A673 (cell line): ENCODE data around the gene SGSM1. TPM values are rescaled to one million over a fixed set of nuclear protein-coding genes. Genes with fewer than 3 reads are reported as not detected.

Experiments
- BruUV-seq: library from RNA; stranded (reverse); fragments of 400-500 nt; replicated peaks from 2 replicates; lab custom pipeline; 2021; lab: Mats Ljungman, UMichigan
- CTCF ChIA-PET: fragments of 300-600 bp; sonication (Branson Sonifier 250); formaldehyde crosslinking; loops from one replicate; lab custom pipeline; 2022; ENCODE audit warnings: antibody characterized with exemption; lab: Charles Lee
- POLR2A ChIA-PET: fragments of 300-600 bp; sonication (Branson Sonifier 250); formaldehyde crosslinking; loops from one replicate; lab custom pipeline; 2022; ENCODE audit warnings: antibody characterized with exemption; ENCODE audit not compliant: low non-redundant PET; lab: Charles Lee
- DNase-seq: peaks from one replicate; pipeline ENCODE4 v3.0.0-alpha.2; 2015; ENCODE audit warnings: low spot score
- H3K27ac ChIP-seq: fragments of 200-600 bp; sonication (generic); 2 replicates; pipeline ENCODE4 v1.5.1; 2016; ENCODE audit warnings: mixed run types, low read depth, mild to moderate bottlenecking, mixed read lengths, antibody characterized with exemption, low read length; ENCODE audit not compliant: poor library complexity, severe bottlenecking
- H3K27me3 ChIP-seq: fragments of 200-600 bp; sonication (generic); replicated peaks from 2 replicates; pipeline ENCODE4 v1.6.1; 2017; ENCODE audit warnings: mixed run types, low read depth, mild to moderate bottlenecking, mixed read lengths, antibody characterized with exemption, low read length; ENCODE audit not compliant: insufficient read depth, poor library complexity
- H3K36me3 ChIP-seq: fragments of 200-600 bp; sonication (generic); 2 replicates; pipeline ENCODE4 v1.6.1; 2016; ENCODE audit warnings: mixed run types, mild to moderate bottlenecking, mixed read lengths, antibody characterized with exemption, low read length; ENCODE audit not compliant: insufficient read depth, poor library complexity, severe bottlenecking
- H3K4me1 ChIP-seq: fragments of 200-600 bp; sonication (generic); 2 replicates; pipeline ENCODE4 v1.6.1; 2017; ENCODE audit warnings: mixed run types, mild to moderate bottlenecking, mixed read lengths, antibody characterized with exemption, low read length; ENCODE audit not compliant: insufficient read depth, poor library complexity, severe bottlenecking
- H3K4me3 ChIP-seq: fragments of 200-600 bp; sonication (generic); 2 replicates; pipeline ENCODE4 v1.5.1; 2016; ENCODE audit warnings: low read depth, mixed run types, mild to moderate bottlenecking, mixed read lengths, low read length; ENCODE audit not compliant: poor library complexity, severe bottlenecking
- H3K9me3 ChIP-seq: fragments of 200-600 bp; sonication (generic); 2 replicates; pipeline ENCODE4 v1.6.1; 2016; ENCODE audit warnings: mixed run types, low read depth, mild to moderate bottlenecking, mixed read lengths, antibody characterized with exemption, low read length; ENCODE audit not compliant: poor library complexity, severe bottlenecking
- CTCF ChIP-seq: fragments of 300-800, 200-600 bp; sonication (generic); conservative IDR thresholded peaks from 2 replicates; pipeline ENCODE4 v1.5.1; 2017; ENCODE audit warnings: low read depth, mild to moderate bottlenecking, antibody characterized with exemption, low read length, moderate library complexity, mixed read lengths
- EZH2 ChIP-seq: fragments of 200-600 bp; sonication (generic); IDR thresholded peaks from 2 replicates; pipeline ENCODE4 v1.6.1; 2017; ENCODE audit warnings: borderline replicate concordance, low read depth, mild to moderate bottlenecking, mixed read lengths, antibody characterized with exemption, low read length; ENCODE audit not compliant: poor library complexity, severe bottlenecking
- intact Hi-C: fragments of 100-400 bp; cut with micrococcal nuclease; formaldehyde crosslinking; loops from one replicate; pipeline ENCODE4 v1.10.0; 2022; ENCODE audit not compliant: unreplicated experiment
- total RNA-seq: library from RNA; stranded (reverse); gene quantifications from 2 replicates; pipeline ENCODE4 v1.2.3, GENCODE V29; 2021

SGSM1 gene
- total RNA-seq, 1 experiment from 2014 or later: not detected

- TF ChIP-seq CTCF: no peak
- no peak for TF ChIP-seq EZH2
- Histone ChIP-seq H3K9me3 (no peaks in the 10 kb centered on the region), H3K4me1 (no peaks in the 10 kb centered on the region), H3K27ac (no peak overlapping the region), H3K27me3 (no peaks in the 10 kb centered on the region), H3K36me3 (no peaks in the 10 kb centered on the region), H3K4me3 (no peak overlapping the region)
- intact Hi-C loops: no loop called here
- POLR2A ChIA-PET: interaction anchor here (0.7 kb wide), 1 partner anchor 30 kb away, joined by 7 read pairs; the partner anchor contains the start of gene SGSM1
- CTCF ChIA-PET: no interaction called here
- BruUV-seq: no TSS peak
- no peak for DNase-seq
Measured at GRCh38 chr22:24775769-24776492, 30.1 kb upstream of the SGSM1 start.

- H3K27me3 ChIP-seq: no peaks in the 10 kb centered on the region
- H3K9me3 ChIP-seq: no peaks in the 10 kb centered on the region
- H3K27ac ChIP-seq: no peak overlapping the region
- TF ChIP-seq CTCF (no peak), EZH2 (no peak)
- ChIA-PET CTCF (no interaction called here), POLR2A (interaction anchor here (0.7 kb wide), 1 partner anchor 30 kb away, joined by 7 read pairs; the partner anchor contains the start of gene SGSM1)
- no peak overlapping the region for H3K4me3 ChIP-seq
- no peaks in the 10 kb centered on the region for H3K4me1 ChIP-seq
- no peak for DNase-seq
- no TSS peak for BruUV-seq
- H3K36me3 ChIP-seq: no peaks in the 10 kb centered on the region
- intact Hi-C loops: no loop called here
Measured at GRCh38 chr22:24776525-24776924, 29.5 kb upstream of the SGSM1 start.

- CTCF ChIA-PET: no interaction called here
- H3K9me3 ChIP-seq: no peaks in the 10 kb centered on the region
- H3K4me1 ChIP-seq: no peaks in the 10 kb centered on the region
- POLR2A ChIA-PET: no interaction called here
- H3K27ac ChIP-seq: no peak overlapping the region
- intact Hi-C loops: no loop called here
- no peaks in the 10 kb centered on the region for H3K27me3 ChIP-seq
- no peak for DNase-seq
- no peak overlapping the region for H3K4me3 ChIP-seq
- H3K36me3 ChIP-seq: no peaks in the 10 kb centered on the region
- BruUV-seq: no TSS peak
- TF ChIP-seq EZH2 (no peak), CTCF (no peak)
Measured at GRCh38 chr22:24789516-24789915, 16.5 kb upstream of the SGSM1 start.
